ENCODE data around the gene IFT22.

GRCh38 chr7:101315336-101315735 lies 6.3 kb downstream of the IFT22 start:
- TF ChIP-seq CTCF (conservative IDR thresholded peaks at IDR 0.05; ENCODE audit: low read depth in 2 of 2), result peak; percentile 79 to 96
- no peak for TF ChIP-seq EZH2 (IDR thresholded peaks at IDR 0.05; ENCODE audit: low read depth, unreplicated experiment)
- TF ChIP-seq EZH2phosphoT487 (IDR thresholded peaks at IDR 0.05; ENCODE audit: unreplicated experiment), result no peak
- no peak for TF ChIP-seq CREB1 (CRISPR knock-in tag; IDR thresholded peaks at IDR 0.05; ENCODE audit: low read depth)
- TF ChIP-seq ZNF462 (CRISPR knock-in tag; IDR thresholded peaks at IDR 0.05), result 0 out of 2 replicates have a peak, but pooled peaks have one; percentile 28
- TF ChIP-seq POLR2AphosphoS5 (IDR thresholded peaks at IDR 0.05; ENCODE audit: low read depth), result no peak
- no peak for TF ChIP-seq REST (IDR thresholded peaks at IDR 0.05; ENCODE audit: unreplicated experiment)
- no peak for TF ChIP-seq ZNF331 (CRISPR knock-in tag; IDR thresholded peaks at IDR 0.05; ENCODE audit: low read depth)
- TF ChIP-seq ETS1 (IDR thresholded peaks at IDR 0.05), result no peak
